Ureter (tissue), 1 donor: ENCODE data around the gene KRT37. TPM values are rescaled to one million over a fixed set of nuclear protein-coding genes. Genes with fewer than 3 reads are reported as not detected.

ENCODE experiments used
- DNase-seq: peaks from one replicate; pipeline ENCODE4 v3.0.0-alpha.2; 2020; ENCODE audit warnings: low spot score
- total RNA-seq: library from RNA; stranded (reverse); gene quantifications from one replicate; pipeline ENCODE4 v1.2.4, GENCODE V29; 2023
- donor health status: DM: yes; HTN: yes; CAD: no.

KRT37 gene
- total RNA-seq, result not detected

DNA sequence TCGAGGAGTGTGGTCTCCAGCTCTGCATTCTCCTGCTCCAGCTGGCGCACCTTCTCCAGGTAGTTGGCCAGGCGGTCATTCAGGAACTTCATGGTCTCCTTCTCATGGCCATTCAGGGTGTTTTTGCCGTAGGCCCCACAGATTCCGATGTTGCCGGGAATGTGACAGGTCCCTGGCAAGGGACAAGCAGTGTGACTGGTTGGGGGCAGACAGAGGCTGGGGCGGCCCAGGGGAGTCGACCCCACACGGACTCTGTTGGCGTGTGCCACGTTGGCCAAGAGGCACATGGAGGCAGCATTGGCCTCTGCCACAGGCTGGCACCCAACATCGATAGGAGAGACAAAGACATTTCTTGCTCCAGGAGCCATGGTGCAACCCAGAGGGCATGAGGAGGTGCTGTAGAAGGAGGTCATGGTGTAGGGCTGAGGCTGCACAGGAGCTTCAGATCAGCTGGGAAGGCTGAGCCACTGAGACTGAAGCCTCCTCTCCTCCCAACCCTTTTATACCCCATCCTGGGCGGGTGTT, at the start of gene KRT37:
Gene KRT37, minus strand, starts transcription at position 475 of the 525 bp plus-strand sequence. Its CDS starts 62 bp downstream, at position 413.
- DNase-seq, result no peak

DNA sequence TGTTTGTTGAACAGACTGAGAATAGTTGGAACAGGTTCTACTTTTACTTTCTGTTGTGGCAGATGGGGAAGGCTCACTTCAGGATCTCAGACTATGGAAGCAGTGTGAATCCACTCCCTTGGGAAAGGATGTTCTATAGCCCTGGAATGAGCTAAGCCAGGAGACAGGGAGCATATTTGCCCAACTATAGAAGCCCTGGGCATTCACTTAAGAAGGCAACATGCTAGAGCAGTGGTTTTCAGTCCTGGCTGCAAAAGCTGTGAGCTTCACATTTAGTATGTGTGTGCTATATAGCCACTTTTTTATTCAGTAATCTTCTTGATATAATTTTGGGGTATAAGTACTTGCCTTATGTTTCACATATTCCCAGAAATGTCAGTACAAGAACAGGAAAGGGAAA, 44.0 kb upstream of the KRT37 start:
- no peak for DNase-seq

- no peak for DNase-seq
Measured at GRCh38 chr17:41467561-41467960, 43.2 kb upstream of the KRT37 start.

DNA sequence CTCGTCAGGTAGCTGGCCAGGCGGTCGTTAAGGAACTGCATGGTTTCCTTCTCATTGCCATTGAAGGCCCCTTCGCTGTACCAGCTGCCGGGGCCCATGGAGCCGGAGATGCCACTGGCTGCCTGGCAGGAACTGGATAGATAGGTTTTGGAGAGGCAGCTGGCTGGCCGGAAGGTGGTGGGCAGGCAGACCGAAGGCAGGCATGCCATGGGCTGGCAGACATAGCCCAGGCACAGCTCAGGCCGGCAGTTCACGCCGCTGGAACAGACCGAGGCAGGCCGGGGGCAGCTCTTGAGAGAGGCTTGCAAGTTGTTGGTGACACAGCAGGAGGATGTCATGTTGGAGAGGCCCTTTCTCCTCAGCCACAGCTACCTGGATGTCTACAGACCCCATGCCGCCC, 42.6 kb upstream of the KRT37 start, which contains the start of gene KRT32:
Gene KRT32, minus strand, starts transcription at position 399 of the 400 bp plus-strand sequence. Its CDS starts 61 bp downstream, at position 338.
- no peak for DNase-seq

DNA sequence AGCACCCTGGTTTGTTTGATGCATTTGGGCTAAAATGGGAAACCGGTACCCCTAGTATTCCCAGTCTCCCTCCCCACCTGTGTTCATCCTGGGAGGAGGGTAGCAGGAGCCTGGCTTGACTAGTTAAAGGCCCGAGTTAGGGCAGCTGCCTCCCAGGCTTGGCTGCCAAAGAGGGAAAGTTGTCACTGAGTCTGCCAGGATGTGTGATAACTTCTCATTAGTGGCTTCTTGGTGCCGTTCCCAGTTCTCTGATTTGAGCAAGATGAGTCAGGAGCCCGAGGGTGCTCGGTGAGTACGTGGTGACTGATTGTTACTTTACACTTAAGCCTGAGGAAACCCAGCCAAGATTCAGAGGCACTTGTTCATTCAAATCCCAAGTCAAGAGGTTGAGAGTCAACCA, 40.3 kb upstream of the KRT37 start:
- DNase-seq, result peak; percentile 60

GRCh38 chr17:41464173-41464572, 39.8 kb upstream of the KRT37 start:
- no peak for DNase-seq

GRCh38 chr17:41463746-41464145, 39.4 kb upstream of the KRT37 start:
- no peak for DNase-seq

DNA sequence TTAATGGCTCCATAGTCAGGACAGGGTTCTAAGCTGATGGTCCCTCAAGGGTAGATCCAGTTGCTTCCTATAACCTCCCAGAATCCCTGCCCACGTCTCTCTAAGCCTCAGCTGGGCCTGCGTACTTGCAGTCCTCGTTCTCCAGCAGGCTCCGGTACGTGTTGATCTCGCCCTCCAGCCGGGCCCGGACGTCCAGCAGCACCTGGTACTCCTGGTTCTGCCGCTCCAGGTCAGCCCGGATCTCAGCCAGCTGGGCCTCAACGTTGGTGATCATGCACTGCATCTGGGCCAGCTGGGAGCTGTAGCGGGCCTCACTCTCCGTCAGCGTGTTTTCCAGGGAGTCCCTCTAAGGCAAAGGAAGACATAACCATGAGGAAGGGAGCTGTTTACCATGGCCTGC, 38.3 kb upstream of the KRT37 start:
- DNase-seq, result no peak

GRCh38 chr17:41457676-41458075, 33.3 kb upstream of the KRT37 start:
- DNase-seq, result no peak

GRCh38 chr17:41456204-41456603, 31.8 kb upstream of the KRT37 start:
- DNase-seq, result no peak

GRCh38 chr17:41455236-41455635, 30.9 kb upstream of the KRT37 start:
- no peak for DNase-seq

GRCh38 chr17:41453066-41453465, 28.7 kb upstream of the KRT37 start:
- no peak for DNase-seq

- no peak for DNase-seq
Measured at GRCh38 chr17:41452281-41452680, 27.9 kb upstream of the KRT37 start.

GRCh38 chr17:41451154-41451728, 26.9 kb upstream of the KRT37 start:
- DNase-seq, result no peak

DNA sequence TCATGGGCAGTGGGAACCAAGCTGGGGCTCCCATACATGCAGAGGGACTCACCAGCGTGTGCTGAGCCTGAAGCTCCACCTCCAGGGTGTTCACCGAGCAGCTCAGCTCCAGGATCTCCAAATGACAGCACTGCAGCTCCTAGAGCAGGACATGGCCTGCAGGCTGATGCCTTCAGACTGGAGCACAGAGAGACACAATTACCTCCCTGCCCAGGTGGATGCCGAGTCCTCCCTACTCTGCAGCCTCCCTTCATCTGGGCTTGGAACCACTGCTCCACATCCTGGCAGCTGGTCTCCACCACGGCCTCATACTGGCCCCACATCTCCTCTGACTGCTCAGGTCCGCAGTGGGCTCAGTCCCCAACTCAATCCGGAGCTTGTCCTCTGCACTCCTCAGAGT, 24.6 kb upstream of the KRT37 start:
- DNase-seq, result no peak

DNA sequence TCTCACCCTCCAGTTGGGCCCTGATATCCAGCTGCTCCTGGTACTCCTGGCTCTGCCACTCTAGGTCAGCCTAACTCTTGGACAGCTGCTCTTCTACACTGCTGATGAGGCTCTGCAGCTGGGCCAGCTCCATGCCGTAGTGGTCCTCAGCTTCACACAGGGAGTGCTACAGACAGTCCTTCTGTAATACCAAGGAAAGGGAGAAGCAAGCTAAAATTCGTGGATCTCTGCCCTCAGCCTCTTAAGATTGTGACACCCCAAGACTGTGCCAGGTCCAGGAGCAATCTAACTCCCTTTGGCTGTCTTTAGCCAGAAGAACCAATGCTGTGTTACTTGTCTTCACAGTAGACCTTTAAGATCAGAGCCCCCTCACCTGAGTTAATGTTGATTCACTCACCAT, 24.1 kb upstream of the KRT37 start:
- DNase-seq, result no peak

DNA sequence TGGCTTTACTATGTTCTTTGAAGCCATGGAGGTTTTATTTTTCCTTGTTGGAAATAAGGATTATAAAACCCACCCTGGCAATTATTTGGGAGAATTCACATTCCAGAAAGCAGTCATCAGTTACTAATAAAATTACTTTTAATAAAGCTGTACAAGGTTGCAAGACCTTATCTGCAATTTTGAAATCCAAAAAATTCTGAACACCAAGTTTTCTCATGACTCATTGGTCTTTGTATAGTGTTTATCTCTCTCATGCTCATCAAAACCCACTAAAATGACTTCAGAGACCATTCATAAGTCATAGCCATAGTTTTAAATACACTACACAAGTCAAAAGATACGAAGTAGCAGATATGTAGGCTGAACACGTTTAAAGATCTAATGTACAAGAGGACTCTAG, 22.4 kb upstream of the KRT37 start:
- DNase-seq, result no peak

DNA sequence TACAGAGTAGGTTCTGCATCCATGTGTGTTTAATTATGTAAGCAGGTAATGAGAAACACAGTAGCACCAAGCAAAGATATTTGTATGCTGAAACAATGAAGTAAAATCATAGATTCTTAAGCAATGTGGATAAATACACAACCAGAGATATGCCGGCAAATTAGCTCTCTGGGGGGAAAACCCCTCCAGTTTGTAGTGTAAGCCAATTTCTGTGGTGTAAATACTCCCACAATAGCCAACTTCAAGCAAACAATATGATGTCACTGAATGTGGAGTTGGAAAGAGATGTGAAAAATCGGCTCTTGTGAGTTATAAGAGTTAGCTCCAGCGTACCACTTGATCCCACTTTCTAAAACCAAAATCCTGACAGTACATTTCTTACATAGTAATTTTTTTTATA, 20.3 kb upstream of the KRT37 start:
- DNase-seq, result no peak

GRCh38 chr17:41444186-41444585, 19.8 kb upstream of the KRT37 start:
- no peak for DNase-seq

DNA sequence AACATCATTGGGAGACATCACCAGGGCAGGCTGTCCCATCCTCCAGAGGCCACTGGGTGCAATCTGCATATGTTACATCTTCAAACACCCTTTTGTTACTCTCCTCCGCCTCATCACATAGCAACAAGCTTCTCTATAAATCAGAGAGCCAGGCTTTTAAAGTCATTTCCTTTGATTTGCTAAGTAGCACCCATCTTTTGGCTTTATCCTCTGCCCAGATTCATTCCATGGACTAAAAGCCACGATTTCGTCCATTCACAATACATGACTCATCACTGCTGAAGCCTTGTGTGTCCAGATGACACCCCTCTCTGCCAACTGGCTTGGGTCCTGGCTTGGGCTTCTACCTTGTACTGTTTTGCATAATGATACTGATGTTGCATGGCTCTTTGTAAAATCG, 18.4 kb upstream of the KRT37 start:
- no peak for DNase-seq

- no peak for DNase-seq
Measured at GRCh38 chr17:41440531-41441033, 16.2 kb upstream of the KRT37 start, which contains the start of gene KRT38. TSS of gene KRT38 (minus strand) at chr17:41440983. CDS start at chr17:41440921, 62 bp downstream.

DNA sequence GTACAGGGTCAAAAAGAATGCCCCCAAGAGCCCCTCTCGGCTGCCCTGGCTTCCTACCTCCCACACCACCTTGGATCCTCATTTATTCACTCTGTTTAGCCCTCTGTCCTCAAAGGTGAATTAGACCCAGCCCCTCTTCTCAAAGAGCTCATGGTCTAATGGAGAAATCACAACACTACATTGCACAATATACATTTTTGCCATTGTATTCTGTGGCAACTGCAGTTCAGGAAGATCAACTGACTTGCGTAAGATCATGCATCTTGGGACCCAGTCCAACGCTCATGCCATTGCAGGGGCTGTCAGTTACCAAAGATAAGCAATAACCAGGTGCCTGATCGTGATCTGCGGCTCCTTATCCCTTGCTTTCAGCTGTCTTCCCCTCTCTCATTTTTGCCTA, 15.0 kb upstream of the KRT37 start:
- DNase-seq, result no peak

- no peak for DNase-seq
Measured at GRCh38 chr17:41437769-41438168, 13.4 kb upstream of the KRT37 start.

GRCh38 chr17:41437254-41437653, 12.9 kb upstream of the KRT37 start:
- DNase-seq, result no peak
